Effector memory CD8-positive, alpha-beta T cell (primary cell): ENCODE results near the gene GLRA3.
"Not testable (repeated sequence)": the region's sequence is repeated elsewhere in the genome, so short reads cannot be mapped to it uniquely, and the experiment has no call there.

Source experiments
- ATAC-seq: fragments of 150-1000 bp; cut with Tn5 transposase; replicated peaks from 2 replicates; pipeline ENCODE4 v1.10.0; 2021; ENCODE audit warnings: mild to moderate bottlenecking, moderate library complexity
- DNase-seq, 3 experiments: peaks; one replicate each; pipeline ENCODE4 v3.0.0; 2021
- H3K27ac Mint-ChIP-seq, 2 donors: one replicate each; pipeline ENCODE4 v1.8.0; 2022; ENCODE audit warnings: mild to moderate bottlenecking in 2 of 2, mixed read lengths in 2 of 2, moderate library complexity in 2 of 2
- H3K27me3 Mint-ChIP-seq, 2 donors: one replicate each; pipeline ENCODE4 v1.8.0; 2022; ENCODE audit warnings: mixed read lengths in 2 of 2
- H3K36me3 Mint-ChIP-seq: one replicate; pipeline ENCODE4 v1.8.0; 2022; ENCODE audit warnings: mild to moderate bottlenecking, moderate library complexity, mixed read lengths; ENCODE audit not compliant: insufficient read depth
- H3K4me1 Mint-ChIP-seq, 2 donors: one replicate each; pipeline ENCODE4 v1.8.0; 2022; ENCODE audit warnings: low read depth in 2 of 2, mixed read lengths in 2 of 2
- H3K4me3 Mint-ChIP-seq, 2 donors: one replicate each; pipeline ENCODE4 v1.8.0; 2022; ENCODE audit warnings: mild to moderate bottlenecking in 2 of 2, mixed read lengths in 2 of 2, moderate library complexity in 2 of 2
- H3K9me3 Mint-ChIP-seq, 2 donors: one replicate each; pipeline ENCODE4 v1.8.0; 2022; ENCODE audit warnings: mixed read lengths in 2 of 2

Gene GLRA3

GRCh38 chr4:174654634-174655033 is 174.4 kb downstream of the GLRA3 start:
- Mint-ChIP-seq H3K27ac (no peak overlapping the region), H3K36me3 (no peaks in the 10 kb centered on the region), H3K4me1 (no peaks in the 10 kb centered on the region), H3K27me3 (no peaks in the 10 kb centered on the region), H3K9me3 (peaks cover 0 to 3% of the 10 kb centered on the region in 2 donors), H3K4me3 (no peak overlapping the region)
- no peak for DNase-seq
- no peak for ATAC-seq

- Mint-ChIP-seq H3K4me1 (no peaks in the 10 kb centered on the region), H3K4me3 (no peak overlapping the region), H3K27ac (no peak overlapping the region), H3K27me3 (no peaks in the 10 kb centered on the region), H3K9me3 (peaks cover 0 to 5% of the 10 kb centered on the region in 2 donors), H3K36me3 (no peaks in the 10 kb centered on the region)
- no peak for ATAC-seq
- no peak for DNase-seq
Observed at GRCh38 chr4:174650711-174651355, 178.2 kb downstream of the GLRA3 start.

GRCh38 chr4:174648812-174649211 is 180.2 kb downstream of the GLRA3 start:
- H3K27me3 Mint-ChIP-seq, result no peaks in the 10 kb centered on the region
- no peaks in the 10 kb centered on the region for H3K36me3 Mint-ChIP-seq
- no peak overlapping the region for H3K4me3 Mint-ChIP-seq
- H3K27ac Mint-ChIP-seq, result no peak overlapping the region
- no peak for ATAC-seq
- H3K4me1 Mint-ChIP-seq, result no peaks in the 10 kb centered on the region
- DNase-seq, result no peak
- H3K9me3 Mint-ChIP-seq, result peaks cover 0 to 2% of the 10 kb centered on the region in 2 donors

GRCh38 chr4:174646326-174646725 is 182.7 kb downstream of the GLRA3 start:
- ATAC-seq (no peak), DNase-seq (no peak)
- no peaks in the 10 kb centered on the region for H3K36me3 Mint-ChIP-seq
- no peaks in the 10 kb centered on the region for H3K4me1 Mint-ChIP-seq
- H3K4me3 Mint-ChIP-seq, result no peak overlapping the region
- H3K9me3 Mint-ChIP-seq, result peaks cover 0 to 2% of the 10 kb centered on the region in 2 donors
- no peaks in the 10 kb centered on the region for H3K27me3 Mint-ChIP-seq
- H3K27ac Mint-ChIP-seq, result no peak overlapping the region

- Mint-ChIP-seq H3K27me3 (no peaks in the 10 kb centered on the region), H3K36me3 (no peaks in the 10 kb centered on the region), H3K4me1 (peaks cover 0 to 3% of the 10 kb centered on the region in 2 donors), H3K9me3 (no peaks in the 10 kb centered on the region), H3K4me3 (no peak overlapping the region), H3K27ac (no peak overlapping the region)
- ATAC-seq (no peak), DNase-seq (no peak)
Observed at GRCh38 chr4:174640146-174640545, 188.9 kb downstream of the GLRA3 start.

- peaks cover 0 to 3% of the 10 kb centered on the region in 2 donors for H3K4me1 Mint-ChIP-seq
- H3K4me3 Mint-ChIP-seq, result no peak overlapping the region
- no peak for ATAC-seq
- DNase-seq, result no peak
- no peaks in the 10 kb centered on the region for H3K36me3 Mint-ChIP-seq
- no peak overlapping the region for H3K27ac Mint-ChIP-seq
- no peaks in the 10 kb centered on the region for H3K27me3 Mint-ChIP-seq
- H3K9me3 Mint-ChIP-seq, result no peaks in the 10 kb centered on the region
Observed at GRCh38 chr4:174635732-174636131, 193.3 kb downstream of the GLRA3 start.

GRCh38 chr4:174633399-174633798 is 195.6 kb downstream of the GLRA3 start:
- DNase-seq (no peak), ATAC-seq (no peak)
- Mint-ChIP-seq H3K27me3 (no peaks in the 10 kb centered on the region), H3K9me3 (no peaks in the 10 kb centered on the region), H3K4me1 (no peaks in the 10 kb centered on the region), H3K4me3 (no peak overlapping the region), H3K27ac (no peak overlapping the region), H3K36me3 (no peaks in the 10 kb centered on the region)

- peak in 2 of 3 experiments; percentile 3 to 13 for DNase-seq
- Mint-ChIP-seq H3K27ac (no peak overlapping the region), H3K4me1 (no peaks in the 10 kb centered on the region), H3K36me3 (no peaks in the 10 kb centered on the region), H3K4me3 (no peak overlapping the region), H3K9me3 (peaks cover 0 to 1% of the 10 kb centered on the region in 2 donors), H3K27me3 (no peaks in the 10 kb centered on the region)
- peak; percentile 60 for ATAC-seq
Observed at GRCh38 chr4:174631901-174632758, 196.9 kb downstream of the GLRA3 start.

GRCh38 chr4:174629907-174630450 is 199.1 kb downstream of the GLRA3 start:
- not testable (repeated sequence) for ATAC-seq, H3K4me3 Mint-ChIP-seq, H3K36me3 Mint-ChIP-seq, H3K4me1 Mint-ChIP-seq, H3K27me3 Mint-ChIP-seq, DNase-seq, H3K27ac Mint-ChIP-seq, H3K9me3 Mint-ChIP-seq

GRCh38 chr4:174629265-174629664 is 199.8 kb downstream of the GLRA3 start:
- Mint-ChIP-seq H3K4me3 (no peak overlapping the region), H3K36me3 (no peaks in the 10 kb centered on the region), H3K27me3 (no peaks in the 10 kb centered on the region), H3K4me1 (no peaks in the 10 kb centered on the region), H3K27ac (no peak overlapping the region), H3K9me3 (peaks cover 0 to 1% of the 10 kb centered on the region in 2 donors)
- no peak for DNase-seq
- ATAC-seq, result no peak

- ATAC-seq (no peak), DNase-seq (no peak)
- Mint-ChIP-seq H3K4me1 (no peaks in the 10 kb centered on the region), H3K27me3 (no peaks in the 10 kb centered on the region), H3K27ac (no peak overlapping the region), H3K36me3 (no peaks in the 10 kb centered on the region), H3K4me3 (no peak overlapping the region), H3K9me3 (peaks cover 0 to 1% of the 10 kb centered on the region in 2 donors)
Observed at GRCh38 chr4:174628191-174628590, 200.9 kb downstream of the GLRA3 start.

GRCh38 chr4:174627473-174627872 is 201.6 kb downstream of the GLRA3 start:
- Mint-ChIP-seq H3K36me3 (no peaks in the 10 kb centered on the region), H3K27me3 (no peaks in the 10 kb centered on the region), H3K27ac (no peak overlapping the region), H3K4me3 (no peak overlapping the region), H3K9me3 (peaks cover 0 to 3% of the 10 kb centered on the region in 2 donors), H3K4me1 (no peaks in the 10 kb centered on the region)
- no peak for ATAC-seq
- DNase-seq, result no peak

GRCh38 chr4:174626342-174627008 is 202.6 kb downstream of the GLRA3 start:
- Mint-ChIP-seq H3K27me3 (no peaks in the 10 kb centered on the region), H3K4me3 (no peak overlapping the region), H3K9me3 (peaks cover 0 to 3% of the 10 kb centered on the region in 2 donors), H3K36me3 (no peaks in the 10 kb centered on the region), H3K27ac (no peak overlapping the region), H3K4me1 (no peaks in the 10 kb centered on the region)
- ATAC-seq (no peak), DNase-seq (no peak)
